GM12878 (cell line): ENCODE results near the gene PAX3. TPM values are rescaled to one million over a fixed set of nuclear protein-coding genes. Genes with fewer than 3 reads are reported as not detected.

Source experiments
- ATAC-seq: fragments of 200-7000 bp; cut with Tn5 transposase; 3 replicates; pipeline ENCODE4 v1.9.1; 2020; ENCODE audit warnings: mild to moderate bottlenecking, moderate library complexity
- BruUV-seq: library from RNA; stranded (reverse); fragments of 400-500 nt; replicated peaks from 2 replicates; lab custom pipeline; 2021; lab: Mats Ljungman, UMichigan
- CTCF ChIA-PET: fragments of 300-600 bp; sonication (Branson Sonifier 250); formaldehyde crosslinking; extraction: SDS; loops from one replicate; lab custom pipeline; 2021; ENCODE audit warnings: inconsistent platforms; lab: Yijun Ruan, JAX
- POLR2A ChIA-PET: fragments of 350-600 bp; formaldehyde crosslinking; extraction: SDS; loops from one replicate; lab custom pipeline; 2021; ENCODE audit warnings: inconsistent platforms; lab: Charles Lee
- RAD21 ChIA-PET: fragments of 300-600 bp; sonication (Branson Sonifier 250); formaldehyde crosslinking; loops from one replicate; lab custom pipeline; 2023; ENCODE audit warnings: antibody characterized with exemption; ENCODE audit not compliant: unreplicated experiment; lab: Charles Lee
- SMC1A ChIA-PET: fragments of 300-600 bp; sonication (Branson Sonifier 250); formaldehyde crosslinking; loops from one replicate; lab custom pipeline; 2023; ENCODE audit not compliant: unreplicated experiment, uncharacterized antibody; lab: Charles Lee
- DNase-seq: peaks from one replicate; pipeline ENCODE4 v3.0.0-alpha.2; 2011; ENCODE audit warnings: low read depth, low spot score
- FAIRE-seq: peaks from 3 replicates; lab custom pipeline; 2011; peaks lifted over from hg19 to GRCh38; lab: Jason Lieb, UNC
- H2AFZ ChIP-seq: 2 replicates; pipeline ENCODE4 v1.6.0; 2011; ENCODE audit warnings: low read depth, low read length, control low read depth; ENCODE audit not compliant: control insufficient read depth
- H3K27ac ChIP-seq: 2 replicates; pipeline ENCODE4 v1.5.1; 2011; ENCODE audit warnings: control low read depth; ENCODE audit not compliant: control insufficient read depth, insufficient read depth
- H3K27me3 ChIP-seq, 2 experiments: replicated peaks in 1 of 2; 2 replicates each; pipeline versions ENCODE4 v1.6.0 to v1.6.1; 2011; ENCODE audit warnings: low read length in 1 of 2; ENCODE audit not compliant: control insufficient read depth in 2 of 2, insufficient read depth in 2 of 2
- H3K36me3 ChIP-seq, 2 experiments: 2 replicates each; pipeline ENCODE4 v1.5.1; 2011; ENCODE audit warnings: low read length in 1 of 2; ENCODE audit not compliant: control insufficient read depth in 2 of 2, insufficient read depth in 2 of 2
- H3K4me1 ChIP-seq: 2 replicates; pipeline ENCODE4 v1.6.1; 2011; ENCODE audit warnings: mild to moderate bottlenecking, low read length, moderate library complexity, mixed read lengths; ENCODE audit not compliant: control insufficient read depth, insufficient read depth
- H3K4me2 ChIP-seq: 2 replicates; pipeline ENCODE4 v1.6.0; 2011; ENCODE audit warnings: control low read depth; ENCODE audit not compliant: control insufficient read depth, insufficient read depth
- H3K4me3 ChIP-seq: fragments of 200-600 bp; sonication (generic); 2 replicates; pipeline ENCODE4 v1.5.1; 2016
- H3K79me2 ChIP-seq: 2 replicates; pipeline ENCODE4 v1.6.0; 2011; ENCODE audit warnings: low read length; ENCODE audit not compliant: control insufficient read depth, insufficient read depth
- H3K9ac ChIP-seq: 2 replicates; pipeline ENCODE4 v1.8.0; 2011; ENCODE audit warnings: low read length, control low read depth, mixed read lengths; ENCODE audit not compliant: control insufficient read depth, insufficient read depth
- H3K9me3 ChIP-seq: replicated peaks from 3 replicates; pipeline ENCODE4 v1.5.1; 2011; ENCODE audit warnings: mild to moderate bottlenecking, low read length; ENCODE audit not compliant: control insufficient read depth, insufficient read depth
- H4K20me1 ChIP-seq: 2 replicates; pipeline ENCODE4 v1.6.0; 2011; ENCODE audit not compliant: control insufficient read depth, insufficient read depth
- BMI1 ChIP-seq: fragments of 450-650 bp; IDR thresholded peaks from 2 replicates; pipeline ENCODE4 v1.6.1; 2016; ENCODE audit warnings: mild to moderate bottlenecking, moderate library complexity, borderline replicate concordance
- HDAC6 ChIP-seq: fragments of 200-600 bp; sonication (generic); IDR thresholded peaks from one replicate; pipeline ENCODE4 v1.8.0; 2017; ENCODE audit warnings: antibody characterized with exemption; ENCODE audit not compliant: unreplicated experiment
- WGBS: methylation state at CpG from one replicate; pipeline ENCODE4 v1.1.6; 2016; ENCODE audit warnings: low lambda C conversion rate; ENCODE audit not compliant: insufficient replicate concordance, insufficient coverage; ENCODE audit errors: missing lambda C conversion rate; 5-methylcytosine and 5-hydroxymethylcytosine counted together
- in situ Hi-C: fragments of 300-500 bp; cut with MboI; formaldehyde crosslinking; loops from 9 replicates; pipeline ENCODE4 v1.14.3; 2018; ENCODE audit warnings: mixed read lengths
- intact Hi-C: fragments of 100-400 bp; cut with micrococcal nuclease; formaldehyde crosslinking; loops from one replicate; pipeline ENCODE4 v1.14.2; 2022; ENCODE audit not compliant: unreplicated experiment
- polyA plus RNA-seq, 11 experiments: library from polyadenylated mRNA; depleted of rRNA in 4 of 11; unstranded in 6 of 11; stranded (reverse) in 5 of 11; fragments of >200 nt; fragmentation: Nextera tagmentation in 4 of 11; fragmentation: Illumina TruSeq in 1 of 11; extraction: Ambion mirVana in 4 of 11; extraction: Trizol in 1 of 11; gene quantifications; 1 replicate in 1 of 11; 2 replicates in 10 of 11; pipeline versions ENCODE4 v1.2.1 to v1.2.3, GENCODE V29; 2011 to 2016; ENCODE audit warnings: inconsistent platforms in 2 of 11, missing spikeins in 2 of 11, low read depth in 1 of 11
- total RNA-seq, 4 experiments: library from RNA; depleted of rRNA in 3 of 4; stranded (reverse); fragments of >200 nt in 3 of 4; fragmentation: Illumina TruSeq in 1 of 4; extraction: Trizol in 1 of 4; gene quantifications; 2 replicates each; pipeline versions ENCODE4 v1.2.1 to v1.2.3, GENCODE V29; 2013 to 2021
- TF ChIP-seq, protein P1 (sequence below): IDR thresholded peaks from 2 replicates; pipeline ENCODE4 v1.6.1; 2011; ENCODE audit warnings: mild to moderate bottlenecking, low read depth, low read length, moderate library complexity; ENCODE audit not compliant: insufficient replicate concordance

The PAX3 gene
- total and polyA plus RNA-seq, 10 of the 15 experiments (the other 5 are each of a cell fraction or from before 2014, with no cell fraction given), result not detected

DNA sequence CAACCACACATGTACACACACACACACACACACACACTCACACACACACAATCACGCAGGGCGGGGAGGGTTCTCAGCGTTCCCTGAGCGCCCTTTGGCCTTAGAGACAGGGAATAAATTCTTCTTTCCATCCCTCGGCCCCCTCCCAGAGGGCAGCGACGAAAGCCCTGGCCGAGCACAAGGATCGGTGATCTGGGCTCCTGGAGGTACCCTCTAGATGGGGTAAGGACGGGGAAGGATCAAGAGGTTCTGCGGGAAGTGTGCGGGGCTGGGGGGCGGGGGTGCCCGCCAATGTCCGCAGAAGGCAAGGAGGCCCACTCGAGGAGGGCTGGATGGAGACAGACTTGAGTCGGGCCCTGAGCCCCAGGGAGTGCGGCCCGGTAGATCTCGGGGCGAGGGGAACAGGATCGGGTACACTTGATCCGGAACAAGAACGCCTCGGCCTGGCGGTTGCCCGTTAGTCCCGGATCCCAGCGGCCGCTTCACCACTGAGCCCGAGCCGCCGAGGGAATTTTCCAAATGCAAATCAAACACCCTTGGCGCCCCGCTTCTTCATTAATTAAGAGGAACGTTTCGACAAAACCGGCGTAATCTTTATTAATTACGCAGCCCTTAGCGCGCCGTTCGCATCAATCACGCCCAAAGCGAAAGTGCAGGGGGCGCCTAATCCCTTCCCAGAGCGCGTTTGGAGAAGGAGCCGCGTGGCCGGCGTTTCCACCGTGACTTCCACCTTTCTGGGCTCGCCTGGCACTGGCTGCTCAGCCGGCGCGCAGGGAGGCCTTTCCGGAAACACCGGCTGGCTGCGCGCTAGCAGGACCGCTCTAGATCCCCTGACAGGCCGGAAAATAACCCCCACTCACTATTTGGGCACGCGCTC lies 7.0 kb upstream of the PAX3 start:
- ChIA-PET RAD21 (no interaction called here), CTCF (no interaction called here), SMC1A (no interaction called here), POLR2A (no interaction called here)
- H3K9me3 ChIP-seq, result no peaks in the 10 kb centered on the region; the same call in 2 of the 3 replicates
- H3K27me3 ChIP-seq, result peaks cover 30 to 68% of the 10 kb centered on the region in 2 experiments
- no peaks in the 10 kb centered on the region for H3K36me3 ChIP-seq
- peak overlapping the region; percentile 44 for H3K9ac ChIP-seq
- H3K4me3 ChIP-seq, result peak overlapping the region; percentile 56
- BruUV-seq, result no TSS peak
- H2AFZ ChIP-seq, result peak overlapping the region; percentile 72
- no peak for FAIRE-seq
- H3K4me2 ChIP-seq, result peak overlapping the region; percentile 97
- peaks cover 13% of the 10 kb centered on the region for H3K4me1 ChIP-seq
- TF ChIP-seq BMI1 (0 out of 2 replicates have a peak, but pooled peaks have one; percentile 32), HDAC6 (peak; percentile 94)
- TF ChIP-seq, protein P1, sequence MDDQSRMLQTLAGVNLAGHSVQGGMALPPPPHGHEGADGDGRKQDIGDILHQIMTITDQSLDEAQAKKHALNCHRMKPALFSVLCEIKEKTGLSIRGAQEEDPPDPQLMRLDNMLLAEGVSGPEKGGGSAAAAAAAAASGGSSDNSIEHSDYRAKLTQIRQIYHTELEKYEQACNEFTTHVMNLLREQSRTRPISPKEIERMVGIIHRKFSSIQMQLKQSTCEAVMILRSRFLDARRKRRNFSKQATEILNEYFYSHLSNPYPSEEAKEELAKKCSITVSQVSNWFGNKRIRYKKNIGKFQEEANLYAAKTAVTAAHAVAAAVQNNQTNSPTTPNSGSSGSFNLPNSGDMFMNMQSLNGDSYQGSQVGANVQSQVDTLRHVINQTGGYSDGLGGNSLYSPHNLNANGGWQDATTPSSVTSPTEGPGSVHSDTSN, result no peak
- ATAC-seq, result peak; percentile 59
- no peak overlapping the region for H3K27ac ChIP-seq
- 3% methylated on average over 63 of the region's 66 CpGs for WGBS
- intact Hi-C loops (no loop called here), in situ Hi-C loops (loop anchor here (25.0 kb wide), 1 partner anchor 607 kb away; no protein-coding TSS in a partner anchor)
- H4K20me1 ChIP-seq, result no peaks in the 10 kb centered on the region
- no peaks in the 10 kb centered on the region for H3K79me2 ChIP-seq
- no peak for DNase-seq
